NCI-H510A treated with DMSO at 0.1 percent for 48 hours (cell line): ENCODE measurements around the gene HCFC1R1.
A peak's percentile ranks its signal among the peaks of the same experiment; 100 is the strongest.
"Not testable (repeated sequence)": the region's sequence is repeated elsewhere in the genome, so short reads cannot be mapped to it uniquely, and the experiment has no call there.

Experiments
- DNase-seq: peaks from one replicate; lab custom pipeline; 2025; lab: John Stamatoyannopoulos, UW

The HCFC1R1 gene

DNA sequence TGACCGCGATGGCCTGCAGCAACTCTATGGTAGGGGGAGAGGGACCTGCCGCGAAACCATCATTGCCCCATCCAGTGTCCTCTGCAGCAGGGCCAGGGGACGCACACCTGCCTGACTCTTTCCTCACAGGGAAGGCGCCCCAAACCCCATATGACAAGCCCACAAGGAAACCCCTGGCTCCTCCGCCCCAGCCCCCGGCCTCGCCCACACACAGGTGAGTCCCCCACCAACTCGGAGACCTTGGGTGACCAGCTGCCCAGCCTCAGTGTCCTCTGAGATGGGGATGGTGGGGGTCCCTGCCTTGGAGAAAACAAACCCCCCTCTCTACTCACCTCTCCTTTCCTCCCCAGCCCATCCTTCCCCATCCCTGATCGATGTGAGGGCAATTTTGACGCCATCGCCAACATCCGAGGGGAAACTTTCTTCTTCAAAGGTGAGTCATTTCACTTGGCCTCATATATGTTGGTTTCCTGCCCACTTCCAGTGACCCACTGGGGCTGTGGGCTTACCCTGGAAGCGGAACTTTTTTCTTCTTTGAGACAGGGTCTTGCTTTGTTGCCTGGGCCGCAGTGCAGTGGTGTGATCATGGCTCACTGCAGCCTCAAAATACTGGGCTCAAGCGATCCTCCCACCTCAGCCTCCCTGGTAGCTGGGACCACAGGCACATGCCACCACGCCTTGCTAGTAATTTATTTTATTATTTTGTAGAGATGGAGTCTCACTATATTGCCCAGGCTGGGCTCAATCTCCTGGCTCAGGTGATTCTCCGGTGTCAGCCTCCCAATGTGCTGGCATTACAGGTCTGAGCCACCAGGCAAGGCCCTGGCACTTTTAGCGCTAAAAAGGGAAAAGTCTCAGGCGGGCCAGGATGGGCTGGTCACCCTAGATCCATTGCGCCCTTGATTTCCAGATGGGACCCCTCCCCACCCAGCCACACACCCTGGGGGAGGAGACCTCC is 33.7 kb upstream of the HCFC1R1 start:
- no peak for DNase-seq

DNA sequence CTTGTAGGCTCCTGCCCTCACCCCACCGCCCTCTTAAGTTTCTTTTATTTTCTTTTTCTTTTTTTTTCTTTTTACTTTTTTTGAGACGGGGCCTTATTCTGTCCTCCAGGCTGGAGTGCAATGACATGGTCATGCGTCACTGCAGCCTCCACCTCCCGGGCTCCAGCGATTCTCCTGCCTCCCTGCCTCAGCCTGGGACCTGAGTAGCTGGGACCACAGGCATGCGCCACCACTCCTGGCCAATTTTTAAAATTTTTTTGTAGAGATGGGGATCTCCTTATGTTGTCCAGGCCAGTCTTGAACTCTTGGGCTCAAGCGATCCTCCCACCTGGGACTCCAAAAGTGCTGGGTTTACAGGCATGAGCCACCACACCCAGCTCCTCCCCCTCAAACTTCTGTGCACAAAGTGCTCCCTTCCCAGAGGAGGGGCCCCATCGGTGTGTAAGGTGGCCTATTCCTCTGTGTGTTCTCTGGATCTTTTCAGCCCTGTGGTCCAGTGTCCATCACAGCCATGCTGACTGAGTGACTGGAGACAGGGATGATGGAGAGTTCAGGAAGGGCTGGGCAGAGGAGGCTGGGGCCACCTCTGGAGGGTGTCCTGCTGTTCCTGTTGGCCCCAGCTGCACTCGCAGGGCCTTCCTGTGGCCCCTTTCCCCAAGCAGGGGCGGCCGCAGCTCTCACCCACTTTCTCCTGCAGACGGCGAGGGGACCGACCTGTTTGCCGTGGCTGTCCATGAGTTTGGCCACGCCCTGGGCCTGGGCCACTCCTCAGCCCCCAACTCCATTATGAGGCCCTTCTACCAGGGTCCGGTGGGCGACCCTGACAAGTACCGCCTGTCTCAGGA is 32.8 kb upstream of the HCFC1R1 start:
- no peak for DNase-seq

GRCh38 chr16:3055734-3056115 is 32.0 kb upstream of the HCFC1R1 start:
- not testable (repeated sequence) for DNase-seq

DNA sequence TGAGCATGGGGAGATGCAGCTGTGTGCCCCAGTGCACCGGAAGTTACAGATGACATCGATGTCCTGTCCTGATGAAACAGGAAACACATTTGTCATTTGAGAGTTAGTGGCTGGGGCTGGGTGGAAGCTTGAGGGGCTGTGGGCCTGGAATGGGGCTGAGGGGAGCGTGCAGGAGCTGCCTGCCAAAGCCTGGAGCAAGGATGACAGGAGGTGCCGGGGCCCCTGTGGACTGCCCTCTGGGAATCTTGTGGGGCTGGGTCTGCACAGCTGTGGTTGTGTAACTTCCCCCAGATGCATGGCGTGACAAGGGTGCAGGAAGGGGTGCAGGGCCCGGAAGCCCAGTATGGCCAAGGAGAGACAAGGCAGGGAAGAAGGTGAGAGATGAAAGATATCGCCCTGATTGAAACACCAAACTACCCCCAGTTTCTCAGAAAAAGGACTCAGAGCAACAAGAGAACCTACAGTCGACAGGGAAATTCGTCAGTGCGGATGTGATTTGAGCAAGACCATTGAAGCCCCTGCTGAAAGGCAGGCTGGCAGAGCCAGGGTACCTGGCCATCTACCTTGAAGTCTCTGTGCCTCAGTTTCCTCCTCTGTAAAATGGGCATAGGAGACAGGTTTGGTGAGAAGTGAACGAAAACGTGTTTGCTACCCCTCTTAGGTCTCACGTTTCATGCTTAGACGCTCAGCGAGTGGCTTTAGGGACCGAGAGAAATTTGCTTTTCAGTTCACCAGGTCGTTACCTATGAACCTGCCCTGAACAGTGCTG is 31.4 kb upstream of the HCFC1R1 start:
- DNase-seq, result no peak

GRCh38 chr16:3053330-3053710 is 29.6 kb upstream of the HCFC1R1 start:
- DNase-seq, result not testable (repeated sequence)

DNA sequence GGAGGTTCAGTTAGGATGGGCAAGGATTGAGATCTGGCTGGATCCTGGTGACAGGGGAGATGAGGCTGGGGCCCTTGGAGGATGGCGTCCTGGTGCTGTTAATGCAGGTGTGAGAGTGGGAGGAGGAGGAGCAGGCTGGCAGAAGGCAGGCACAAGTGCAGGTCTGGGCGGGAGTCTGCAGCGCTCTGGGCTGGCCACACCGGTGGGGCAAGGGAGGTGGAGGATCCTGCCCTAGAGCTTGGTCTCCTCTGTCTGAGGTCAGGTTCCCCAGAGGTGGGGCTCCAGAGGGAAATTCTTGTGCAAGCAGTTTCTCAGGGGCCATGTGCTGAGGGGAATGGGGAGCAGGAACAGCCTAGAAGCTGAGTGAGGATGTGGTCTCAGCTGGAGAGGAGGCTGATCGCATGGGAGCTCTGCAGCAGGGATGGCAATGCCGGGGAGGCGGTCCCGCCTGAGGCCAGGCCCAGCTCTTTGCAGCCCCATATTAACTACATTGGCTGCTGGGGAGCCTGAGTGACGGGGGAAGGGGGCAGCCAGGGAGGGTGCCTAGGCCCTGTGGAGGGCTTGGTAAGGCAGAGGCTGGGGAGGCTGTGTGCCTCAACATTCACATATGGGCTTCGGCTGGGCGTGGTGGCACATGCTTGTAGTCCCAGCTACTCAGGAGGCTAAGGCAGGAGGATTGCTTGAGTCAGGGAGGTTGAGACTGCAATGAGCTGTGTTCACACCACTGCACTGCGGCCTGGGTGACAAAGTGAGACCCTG is 29.0 kb upstream of the HCFC1R1 start:
- DNase-seq, result not testable (repeated sequence)

- no peak for DNase-seq
Measured at GRCh38 chr16:3051494-3051893, 27.8 kb upstream of the HCFC1R1 start.

- no peak for DNase-seq
Measured at GRCh38 chr16:3051009-3051408, 27.3 kb upstream of the HCFC1R1 start.

- no peak for DNase-seq
Measured at GRCh38 chr16:3050487-3050886, 26.7 kb upstream of the HCFC1R1 start.

DNA sequence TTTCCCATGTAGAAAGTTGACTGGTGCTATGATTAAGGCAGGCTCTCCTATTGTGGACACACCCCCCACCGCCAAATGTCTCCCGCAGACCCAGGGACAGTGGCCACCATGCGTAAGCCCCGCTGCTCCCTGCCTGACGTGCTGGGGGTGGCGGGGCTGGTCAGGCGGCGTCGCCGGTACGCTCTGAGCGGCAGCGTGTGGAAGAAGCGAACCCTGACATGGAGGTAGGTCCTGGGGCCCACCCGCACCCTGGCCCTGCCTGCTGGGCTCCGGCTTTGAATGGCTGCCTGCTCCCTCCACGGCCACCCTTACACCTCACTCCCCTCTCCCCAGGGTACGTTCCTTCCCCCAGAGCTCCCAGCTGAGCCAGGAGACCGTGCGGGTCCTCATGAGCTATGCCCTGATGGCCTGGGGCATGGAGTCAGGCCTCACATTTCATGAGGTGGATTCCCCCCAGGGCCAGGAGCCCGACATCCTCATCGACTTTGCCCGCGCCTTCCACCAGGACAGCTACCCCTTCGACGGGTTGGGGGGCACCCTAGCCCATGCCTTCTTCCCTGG is 26.3 kb upstream of the HCFC1R1 start:
- DNase-seq, result no peak

- DNase-seq, result no peak
Measured at GRCh38 chr16:3047387-3047720, 23.6 kb upstream of the HCFC1R1 start.

DNA sequence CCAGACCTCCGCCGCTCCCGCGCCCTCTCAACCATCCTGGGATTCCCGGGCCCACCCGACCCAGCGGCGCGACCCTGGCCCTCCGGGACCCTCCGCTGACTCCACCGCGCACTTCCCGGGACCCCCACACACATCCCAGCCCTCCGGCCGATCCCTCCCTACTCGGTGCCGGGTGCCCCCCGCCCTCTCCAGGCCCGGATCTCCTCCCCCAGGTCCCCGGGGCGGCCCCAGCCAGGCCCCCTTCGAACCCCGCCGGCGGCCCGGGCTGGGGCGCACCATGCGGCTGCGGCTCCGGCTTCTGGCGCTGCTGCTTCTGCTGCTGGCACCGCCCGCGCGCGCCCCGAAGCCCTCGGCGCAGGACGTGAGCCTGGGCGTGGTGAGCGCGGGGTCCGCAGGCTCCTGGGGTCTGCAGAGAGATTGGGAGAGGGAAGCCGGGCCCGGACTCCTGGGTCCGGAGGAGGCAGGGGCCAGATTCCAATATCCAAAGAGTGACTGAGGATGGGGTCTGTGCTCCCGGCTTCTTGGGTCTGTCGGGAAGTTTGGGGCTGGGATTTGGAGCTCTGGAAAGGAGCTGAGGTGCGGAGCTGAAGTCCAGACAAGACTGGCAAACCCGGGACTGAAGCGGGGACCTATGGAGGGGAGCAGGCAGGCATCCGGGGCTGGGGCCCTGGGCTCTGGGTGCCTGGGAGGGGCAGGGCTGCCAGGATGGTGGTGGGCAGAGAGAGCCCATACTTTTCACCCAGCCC is 23.1 kb upstream of the HCFC1R1 start:
- DNase-seq, result no peak

DNA sequence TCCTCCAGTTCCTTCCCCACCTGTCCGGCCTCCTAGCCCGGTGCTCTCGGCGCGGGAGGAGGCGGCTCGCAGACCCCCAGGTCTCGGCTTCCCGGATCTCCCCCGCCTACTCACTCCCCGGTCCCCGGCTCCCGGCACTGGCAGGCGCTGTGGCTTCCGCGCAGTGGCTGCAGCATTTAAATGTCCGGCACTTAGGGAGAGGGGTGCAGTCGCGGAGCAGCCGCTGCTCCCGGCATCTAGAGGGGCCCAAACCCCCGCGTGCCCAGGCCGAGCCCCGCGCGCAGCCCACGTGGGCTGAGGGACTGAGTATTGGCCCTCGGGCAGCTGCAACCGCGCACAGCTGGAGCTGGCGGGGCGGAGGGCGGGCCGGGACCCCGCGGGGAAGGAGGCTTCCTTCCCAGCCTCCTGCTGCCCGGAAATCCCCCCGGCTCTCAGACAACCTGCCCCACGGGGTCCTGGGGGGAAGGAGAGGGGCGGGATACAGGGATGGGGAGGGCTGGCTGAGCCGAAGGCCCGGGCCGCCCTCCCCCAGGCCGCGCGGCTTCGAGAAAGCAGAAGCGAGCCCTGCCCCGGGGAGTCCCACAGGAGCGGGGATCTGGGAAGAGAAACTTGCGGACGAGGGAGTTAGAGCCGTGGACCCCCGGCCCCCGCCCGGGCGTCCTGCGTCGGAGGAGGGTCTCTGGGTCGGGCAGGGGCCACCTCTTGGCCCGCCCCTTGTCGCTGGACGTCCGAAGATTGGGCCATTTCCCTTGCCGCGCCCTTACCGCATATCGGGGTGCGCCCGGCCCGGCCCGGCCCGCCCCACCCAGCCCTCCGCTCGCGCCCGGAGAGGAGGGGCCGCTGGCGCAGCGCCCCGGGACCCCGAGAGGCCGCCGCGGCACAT is 22.3 kb upstream of the HCFC1R1 start, which contains the start of gene MMP25:
Gene MMP25 (plus strand): TSS at position 804 of the 883 bp plus-strand sequence. CDS start 357 bp downstream, outside the sequence.
- no peak for DNase-seq

DNA sequence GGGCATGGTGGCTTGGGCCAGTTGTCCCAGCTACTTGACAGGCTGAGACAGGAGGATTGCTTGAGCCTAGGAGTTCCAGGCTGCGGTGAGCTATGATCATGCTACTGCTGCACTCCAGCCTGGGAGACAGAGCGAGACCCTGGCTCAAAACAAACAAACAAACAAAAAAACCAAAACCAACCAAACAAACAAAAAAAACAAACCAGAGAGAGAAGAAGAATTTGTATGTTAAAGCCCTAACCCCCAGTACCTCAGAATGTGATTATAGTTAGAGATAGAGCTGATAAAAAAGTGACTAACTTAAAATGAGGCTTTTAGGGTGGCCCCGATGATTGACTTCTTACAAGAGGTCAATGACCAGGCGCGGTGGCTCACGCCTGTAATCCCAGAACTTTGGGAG is 21.0 kb upstream of the HCFC1R1 start:
- DNase-seq, result no peak

GRCh38 chr16:3042376-3042775 is 18.6 kb upstream of the HCFC1R1 start:
- no peak for DNase-seq

DNA sequence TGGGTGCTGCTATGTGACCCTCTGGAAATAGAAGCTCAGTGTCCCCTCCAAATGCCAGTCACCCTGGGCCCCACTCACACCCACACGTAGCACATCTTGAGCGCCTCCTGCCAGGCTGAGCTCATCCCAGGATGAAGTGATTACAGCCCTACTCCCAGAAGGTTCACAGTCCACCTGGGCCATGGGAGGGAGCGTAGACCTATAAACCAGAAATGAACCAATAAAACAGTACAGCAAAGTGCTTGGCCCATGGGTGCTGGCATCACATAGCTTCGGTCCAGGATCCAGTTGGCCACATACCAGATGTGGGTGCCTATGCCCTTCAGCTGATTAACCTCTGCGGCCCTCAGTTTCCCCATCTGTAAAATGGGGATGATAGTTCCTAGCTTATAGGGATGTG is 15.2 kb upstream of the HCFC1R1 start:
- DNase-seq, result no peak

- peak; percentile 15 for DNase-seq
Measured at GRCh38 chr16:3038256-3038655, 14.5 kb upstream of the HCFC1R1 start.

- DNase-seq, result peak; percentile 35
Measured at GRCh38 chr16:3036726-3037315, 13.1 kb upstream of the HCFC1R1 start, which contains the start of gene BICDL2. TSS of gene BICDL2 (minus strand) at chr16:3036944. CDS start at chr16:3035496, 1,448 bp downstream.
